Measurements from ENCODE around the gene MRPL18.

The MRPL18 gene

GRCh38 chr6:159844737-159845645, 54.7 kb downstream of the MRPL18 start:
- Histone ChIP-seq H3K4me2 (ENCODE audit: low read length) (no peak overlapping the region), H3K9me3 (ENCODE audit: insufficient read depth, low read length) (no peaks in the 10 kb centered on the region)
- TF ChIP-seq EZH2phosphoT487 (IDR thresholded peaks at IDR 0.05; ENCODE audit: low read depth) (no peak), CTCF (IDR thresholded peaks at IDR 0.05; ENCODE audit: low read depth, low read length) (no peak)

More at GRCh38 chr6:159844737-159845645, 54.7 kb downstream of the MRPL18 start:
- H4K20me1 ChIP-seq (ENCODE audit: insufficient read depth, low read length) = no peaks in the 10 kb centered on the region
- H3K27ac ChIP-seq (ENCODE audit: low read length) = no peak overlapping the region
- no peaks in the 10 kb centered on the region for H3K79me2 ChIP-seq (ENCODE audit: low read length)
- H3K4me1 ChIP-seq (ENCODE audit: low read length) = no peaks in the 10 kb centered on the region
- no peak overlapping the region for H3K4me3 ChIP-seq (ENCODE audit: low read length)
- no peak overlapping the region for H3K9ac ChIP-seq (ENCODE audit: low read length)
- no peaks in the 10 kb centered on the region for H3K27me3 ChIP-seq (ENCODE audit: low read depth, low read length)
- H2AFZ ChIP-seq (ENCODE audit: low read depth, low read length) = no peak overlapping the region
- no peaks in the 10 kb centered on the region for H3K36me3 ChIP-seq (replicated peaks; ENCODE audit: low read depth, low read length)
